Pancreas (tissue), 10 donors: Measurements from ENCODE around the gene CASZ1. TPM values are rescaled to one million over a fixed set of nuclear protein-coding genes. Genes with fewer than 3 reads are reported as not detected.

Experiments
- ATAC-seq, 4 donors: fragments of 200-7000 bp; cut with Tn5 transposase; one replicate each; pipeline versions ENCODE4 v1.8.0 to v1.9.1; 2020; ENCODE audit warnings: mild to moderate bottlenecking in 4 of 4, moderate library complexity in 4 of 4
- DNase-seq, 6 donors: peaks; one replicate each; pipeline ENCODE4 v3.0.0-alpha.2; 2020
- FAIRE-seq: peaks from 2 replicates; lab custom pipeline; 2012; peaks lifted over from hg19 to GRCh38; lab: Jason Lieb, UNC
- H3K27ac ChIP-seq, 4 donors: fragments of 200-600 bp; sonication (generic); 1 replicate in 3 of 4; 2 replicates in 1 of 4; pipeline versions ENCODE4 v1.5.0 to v1.8.0; 2020
- H3K27me3 ChIP-seq, 4 donors: fragments of 200-600 bp; one replicate each; pipeline ENCODE4 v1.8.0; 2021
- H3K36me3 ChIP-seq, 3 donors: fragments of 200-600 bp; sonication (generic) in 1 of 3; one replicate each; pipeline versions ENCODE4 v1.5.0 to v1.8.0; 2020 to 2021
- H3K4me1 ChIP-seq, 3 donors: fragments of 200-600 bp; one replicate each; pipeline ENCODE4 v1.8.0; 2021
- H3K4me3 ChIP-seq, 4 donors: fragments of 200-600 bp; sonication (generic) in 2 of 4; one replicate each; pipeline versions ENCODE4 v1.5.0 to v1.8.0; 2020 to 2021
- H3K9me3 ChIP-seq, 4 donors: fragments of 200-600 bp; one replicate each; pipeline ENCODE4 v1.8.0; 2021
- whole genome bisulfite sequencing, 2 donors: extraction: QIAGEN DNeasy Blood & Tissue Kit; methylation state at CpG; one replicate each; pipeline ENCODE4 v1.1.7; 2013; 5-methylcytosine and 5-hydroxymethylcytosine counted together
- intact Hi-C, 3 donors: fragments of 100-400 bp; cut with DNase I; formaldehyde crosslinking; loops; one replicate each; pipeline versions ENCODE4 v1.11.1 to v1.14.2; 2022
- polyA plus RNA-seq, 2 donors: library from polyadenylated mRNA; stranded (reverse); fragments of 200-250 nt; gene quantifications; one replicate each; pipeline ENCODE4 v1.2.3, GENCODE V29; 2013
- total RNA-seq, 6 donors: library from RNA; stranded (reverse); fragmentation: NEBNext Ultra II Directional in 4 of 6; extraction: Animal tissue kit (Norgen Biotek cat#: 25700) in 4 of 6; gene quantifications; one replicate each; pipeline versions ENCODE4 v1.2.1 to v1.2.4, GENCODE V29; 2021 to 2023
- TF ChIP-seq, protein P1 (sequence below), 4 donors: fragments of 200-600 bp; sonication (generic) in 3 of 4; IDR thresholded peaks; one replicate each; pipeline versions ENCODE4 v1.5.0 to v1.8.0; 2021; ENCODE audit warnings: antibody characterized with exemption in 4 of 4
- donor health status: healthy with polysubstance abuse.
- donor health status: DM: no; HTN: no; CAD: no; lungs with moderate emphysema.
- donor health status: DM: no; HTN: no; CAD: no.
- donor health status: control.
- donor health status: control.
- donor health status: Bipolar disorder and iron deficiency.
- donor health status: DM: yes; HTN: yes; CAD: no.
- donor health status: DM: no; HTN: no; CAD: no.
- donor health status: DM: no; HTN: no; CAD: no.
- donor health status: DM: yes; HTN: yes; CAD: no.

CASZ1 gene
- total and polyA plus RNA-seq, 8 donors, result 6.7 to 18.9 (median 13.8) TPM

DNA sequence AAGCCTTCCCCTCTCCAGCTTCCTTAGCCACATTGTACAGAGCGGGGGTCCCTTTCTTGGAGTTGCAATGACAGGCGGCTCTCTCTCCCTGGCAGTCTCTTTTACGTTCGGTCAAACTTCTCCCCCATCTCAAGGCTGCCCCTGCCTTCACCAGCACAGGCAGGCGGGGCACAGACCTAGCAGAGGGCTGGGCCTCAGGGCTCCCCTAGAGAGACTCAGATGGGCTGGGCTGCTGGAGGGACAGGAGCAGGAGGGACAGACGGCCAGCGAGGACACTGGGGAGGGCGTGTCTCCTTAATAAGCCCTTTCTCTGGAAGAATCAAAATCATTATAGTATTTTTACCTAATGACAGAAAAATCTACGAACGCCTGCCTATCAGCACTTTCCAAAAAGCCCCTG lies 79.6 kb downstream of the CASZ1 start:
- intact Hi-C loops, result no loop called here
- TF ChIP-seq, protein P1, sequence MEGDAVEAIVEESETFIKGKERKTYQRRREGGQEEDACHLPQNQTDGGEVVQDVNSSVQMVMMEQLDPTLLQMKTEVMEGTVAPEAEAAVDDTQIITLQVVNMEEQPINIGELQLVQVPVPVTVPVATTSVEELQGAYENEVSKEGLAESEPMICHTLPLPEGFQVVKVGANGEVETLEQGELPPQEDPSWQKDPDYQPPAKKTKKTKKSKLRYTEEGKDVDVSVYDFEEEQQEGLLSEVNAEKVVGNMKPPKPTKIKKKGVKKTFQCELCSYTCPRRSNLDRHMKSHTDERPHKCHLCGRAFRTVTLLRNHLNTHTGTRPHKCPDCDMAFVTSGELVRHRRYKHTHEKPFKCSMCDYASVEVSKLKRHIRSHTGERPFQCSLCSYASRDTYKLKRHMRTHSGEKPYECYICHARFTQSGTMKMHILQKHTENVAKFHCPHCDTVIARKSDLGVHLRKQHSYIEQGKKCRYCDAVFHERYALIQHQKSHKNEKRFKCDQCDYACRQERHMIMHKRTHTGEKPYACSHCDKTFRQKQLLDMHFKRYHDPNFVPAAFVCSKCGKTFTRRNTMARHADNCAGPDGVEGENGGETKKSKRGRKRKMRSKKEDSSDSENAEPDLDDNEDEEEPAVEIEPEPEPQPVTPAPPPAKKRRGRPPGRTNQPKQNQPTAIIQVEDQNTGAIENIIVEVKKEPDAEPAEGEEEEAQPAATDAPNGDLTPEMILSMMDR (IDR thresholded peaks at IDR 0.05), result no peak
- Histone ChIP-seq H3K27me3 (no peaks in the 10 kb centered on the region), H3K27ac (no peak overlapping the region), H3K36me3 (no peaks in the 10 kb centered on the region), H3K4me1 (peaks cover 8 to 22% (median 9%) of the 10 kb centered on the region in 3 donors), H3K4me3 (no peak overlapping the region), H3K9me3 (no peaks in the 10 kb centered on the region)
- no peak for FAIRE-seq
- peak in 3 of 4 donors; percentile 8 to 13 (median 9) for ATAC-seq
- peak in 1 of 6 donors; percentile 49 for DNase-seq
- WGBS, 2 donors, result 32 to 46% methylated on average over 10 of the region's 10 CpGs

DNA sequence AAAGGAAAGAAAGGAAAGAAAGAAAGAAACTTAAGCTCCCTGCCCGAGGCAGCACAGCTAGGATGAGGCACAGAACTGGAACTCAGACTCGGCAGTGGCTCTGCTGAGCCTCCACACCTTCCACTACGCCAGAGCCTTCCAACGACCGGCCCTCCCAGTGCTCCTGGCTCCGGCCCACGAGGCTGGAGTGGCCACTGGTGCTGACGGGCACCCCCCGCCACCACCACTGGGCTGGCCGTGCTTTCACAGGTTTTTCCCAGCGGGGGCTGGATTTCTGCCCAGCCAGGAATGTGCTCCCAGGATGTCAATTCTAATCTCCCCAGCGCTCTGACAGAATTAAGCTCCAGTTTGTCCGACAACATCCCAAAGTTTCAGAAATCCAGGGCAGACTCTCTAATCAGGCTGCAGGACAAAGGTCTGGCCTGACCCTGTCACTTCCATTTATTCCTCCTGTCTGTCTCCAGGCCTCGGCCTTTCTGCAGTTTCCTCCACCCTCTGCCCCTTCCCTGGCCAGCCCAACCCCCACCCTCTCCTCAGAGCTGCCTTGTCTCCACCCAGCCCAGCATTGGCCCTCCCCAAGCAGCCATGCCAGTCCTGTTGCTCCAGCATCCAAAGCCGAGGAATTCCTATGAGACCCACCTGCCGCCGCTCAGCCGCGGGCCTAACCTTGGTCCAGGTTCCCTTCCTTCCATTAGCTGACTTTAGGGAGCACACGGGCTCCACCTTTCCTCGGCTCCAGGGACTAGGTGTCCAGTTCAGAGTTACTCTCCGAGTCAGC lies 81.9 kb downstream of the CASZ1 start:
- Histone ChIP-seq H3K9me3 (no peaks in the 10 kb centered on the region), H3K36me3 (no peaks in the 10 kb centered on the region), H3K4me1 (peaks cover 8 to 15% (median 9%) of the 10 kb centered on the region in 3 donors), H3K27ac (peak overlapping the region; percentile 42 to 64 (median 46)), H3K27me3 (no peaks in the 10 kb centered on the region), H3K4me3 (no peak overlapping the region)
- intact Hi-C loops, result no loop called here
- FAIRE-seq (no peak), DNase-seq (peak; percentile 81 to 90 (median 82)), ATAC-seq (peak; percentile 78 to 94 (median 88))
- TF ChIP-seq, protein P1 (IDR thresholded peaks at IDR 0.05), result no peak
- WGBS, 2 donors, result 34 to 37% methylated on average over 22 of the region's 22 CpGs

DNA sequence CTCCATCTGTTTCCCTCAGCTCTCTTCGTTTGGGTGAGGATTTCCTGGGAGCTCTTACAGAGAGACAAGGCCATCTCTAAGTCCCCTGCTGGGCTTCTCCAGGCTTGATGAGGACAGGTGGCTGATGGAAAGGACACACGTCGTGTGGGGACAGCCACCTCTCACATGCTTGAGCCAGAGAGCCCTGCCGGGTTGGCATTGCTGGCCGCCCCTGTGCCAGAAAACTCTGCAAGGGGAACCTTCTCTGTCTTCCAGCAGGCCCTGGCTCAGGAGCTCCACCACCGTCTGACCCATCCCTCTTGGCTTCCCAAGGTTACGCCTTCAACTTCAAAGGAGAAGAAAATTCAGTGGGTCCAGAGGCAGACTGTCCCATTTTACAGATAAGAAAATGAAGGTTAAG lies 82.8 kb downstream of the CASZ1 start:
- Histone ChIP-seq H3K27me3 (no peaks in the 10 kb centered on the region), H3K9me3 (no peaks in the 10 kb centered on the region), H3K4me3 (no peak overlapping the region), H3K27ac (peak overlapping the region in 1 of 4 donors; percentile 64), H3K36me3 (no peaks in the 10 kb centered on the region), H3K4me1 (peaks cover 8 to 15% (median 9%) of the 10 kb centered on the region in 3 donors)
- intact Hi-C loops, result no loop called here
- ATAC-seq (no peak), DNase-seq (peak in 1 of 6 donors; percentile 34), FAIRE-seq (no peak)
- 83 to 88% methylated on average over 7 of the region's 7 CpGs for WGBS, 2 donors
- TF ChIP-seq, protein P1 (IDR thresholded peaks at IDR 0.05), result no peak

DNA sequence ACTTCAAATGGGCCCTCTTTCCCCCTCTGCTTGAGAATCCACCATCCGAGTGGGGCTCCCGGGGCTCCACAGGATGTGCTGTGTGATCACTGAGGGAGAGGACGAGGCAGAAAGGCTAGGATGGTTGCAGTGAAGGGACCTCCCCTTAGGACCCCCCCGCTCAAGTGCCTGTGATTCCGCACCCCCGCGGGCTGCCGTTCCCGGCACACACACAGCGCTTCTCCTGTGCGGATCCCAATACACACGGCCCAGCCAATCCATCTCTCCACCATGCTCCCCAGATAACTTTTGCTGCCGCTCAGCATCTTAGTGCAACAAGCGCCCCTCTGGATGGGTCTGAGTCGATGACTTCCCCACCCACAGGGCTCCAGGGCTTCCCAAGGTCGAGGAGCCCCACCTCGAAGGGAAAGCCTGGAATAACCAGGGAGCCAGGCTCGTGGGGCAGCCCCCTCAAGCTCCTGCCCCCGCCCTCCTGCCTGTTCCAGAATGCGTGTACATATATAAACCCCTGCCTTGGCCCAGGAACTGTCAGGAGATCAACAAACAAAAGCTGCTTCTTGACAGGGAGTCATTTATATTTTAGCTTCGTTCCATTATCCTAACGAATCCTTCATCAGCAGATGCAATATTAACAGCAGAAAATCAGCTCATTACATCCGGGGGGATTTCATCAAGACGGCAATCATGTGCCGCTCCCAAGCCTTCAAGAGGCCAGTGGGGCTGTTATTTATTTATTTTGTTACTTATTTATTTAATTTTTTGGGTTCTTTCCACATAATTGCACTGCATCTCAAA lies 83.7 kb downstream of the CASZ1 start:
- ATAC-seq, result no peak

More for the DNA sequence above, 83.7 kb downstream of the CASZ1 start:
- Histone ChIP-seq H3K27ac (no peak overlapping the region), H3K27me3 (no peaks in the 10 kb centered on the region), H3K9me3 (no peaks in the 10 kb centered on the region), H3K4me1 (peaks cover 8 to 15% (median 9%) of the 10 kb centered on the region in 3 donors), H3K4me3 (no peak overlapping the region), H3K36me3 (no peaks in the 10 kb centered on the region)
- TF ChIP-seq, protein P1 (IDR thresholded peaks at IDR 0.05), result no peak
- intact Hi-C loops, result no loop called here
- 79 to 80% methylated on average over 25 of the region's 25 CpGs for WGBS, 2 donors
- no peak for FAIRE-seq
- DNase-seq, result peak in 1 of 6 donors; percentile 43
